ENCODE data around the gene NGDN.
A peak's percentile ranks its signal among the peaks of the same experiment; 100 is the strongest.

The NGDN gene

GRCh38 chr14:23478109-23478759, 8.7 kb downstream of the NGDN start:
- DNase-seq: peak in 1 of 2 experiments; percentile 62

GRCh38 chr14:23481362-23481970, 12.0 kb downstream of the NGDN start:
- DNase-seq: no peak

GRCh38 chr14:23481979-23482822, 12.7 kb downstream of the NGDN start:
- DNase-seq: peak in 1 of 2 experiments; percentile 22

DNA sequence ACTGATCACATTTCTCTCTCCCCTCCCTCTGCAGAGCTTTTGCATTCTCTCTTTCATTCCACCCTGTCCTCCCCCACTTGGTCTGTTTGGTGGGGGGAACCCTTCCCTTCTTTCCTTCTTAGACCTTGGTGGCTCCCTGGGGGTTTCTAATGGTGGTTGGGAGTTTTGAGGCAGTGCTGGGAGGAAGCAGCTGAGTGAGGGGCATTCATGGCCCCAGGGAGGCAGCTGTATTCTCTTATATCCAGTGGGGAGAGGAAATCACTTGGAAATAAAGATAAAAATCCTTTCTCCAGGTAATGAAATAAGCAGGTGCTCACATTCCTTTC, 13.3 kb downstream of the NGDN start:
- DNase-seq: no peak

GRCh38 chr14:23483236-23483854, 13.8 kb downstream of the NGDN start:
- peak; percentile 38 to 53 for DNase-seq

- no peak for DNase-seq
These were observed 15.8 kb downstream of the NGDN start for GRCh38 chr14:23485326-23485725.

DNA sequence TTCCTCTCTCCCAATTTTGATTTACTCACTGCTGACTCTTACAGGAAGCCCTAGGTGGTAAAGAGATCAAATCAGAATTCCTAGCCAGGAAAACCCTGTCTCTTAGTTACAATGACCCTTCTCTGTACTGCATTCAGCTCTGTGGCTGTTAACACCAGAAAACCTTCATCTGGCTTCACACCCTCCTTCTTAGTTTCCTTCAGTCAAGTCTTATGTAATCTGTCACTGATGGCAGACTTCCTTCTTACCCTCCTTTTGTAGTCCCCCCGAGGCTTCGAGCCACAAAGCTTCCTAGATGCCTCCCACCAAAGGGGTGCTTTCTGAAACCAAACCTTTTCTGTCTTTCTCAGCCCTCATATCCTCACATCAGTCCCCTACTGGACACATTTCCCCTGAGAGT, 16.5 kb downstream of the NGDN start:
- peak in 1 of 2 experiments; percentile 24 for DNase-seq

GRCh38 chr14:23487216-23487615, 17.7 kb downstream of the NGDN start:
- DNase-seq: peak; percentile 17 to 47

GRCh38 chr14:23492618-23493272, 23.2 kb downstream of the NGDN start:
- DNase-seq: no peak

- DNase-seq: peak in 1 of 2 experiments; percentile 30
These were observed 24.7 kb downstream of the NGDN start for GRCh38 chr14:23494223-23494622.

DNA sequence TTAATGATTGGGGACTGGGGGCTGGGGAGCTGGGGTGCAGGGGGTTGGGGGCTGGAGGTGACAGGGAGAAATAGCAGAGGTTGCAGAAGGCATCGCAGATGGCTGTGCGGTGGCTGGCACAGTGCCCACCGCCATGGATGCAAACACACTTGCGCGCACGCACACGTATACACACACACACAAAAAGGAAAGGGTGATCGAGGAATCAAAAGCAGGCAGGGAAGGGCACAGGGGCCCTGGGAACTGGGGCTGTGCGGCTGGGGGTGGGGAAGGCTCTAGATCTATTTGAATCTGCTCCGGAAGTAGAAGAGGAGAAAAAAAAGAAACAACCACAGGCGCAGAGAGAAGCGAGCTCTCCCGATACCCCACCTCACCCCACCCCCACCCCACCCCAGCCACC, 42.7 kb downstream of the NGDN start:
- DNase-seq: no peak

GRCh38 chr14:23513005-23513817, 43.7 kb downstream of the NGDN start:
- DNase-seq: peak; percentile 50 to 91

DNA sequence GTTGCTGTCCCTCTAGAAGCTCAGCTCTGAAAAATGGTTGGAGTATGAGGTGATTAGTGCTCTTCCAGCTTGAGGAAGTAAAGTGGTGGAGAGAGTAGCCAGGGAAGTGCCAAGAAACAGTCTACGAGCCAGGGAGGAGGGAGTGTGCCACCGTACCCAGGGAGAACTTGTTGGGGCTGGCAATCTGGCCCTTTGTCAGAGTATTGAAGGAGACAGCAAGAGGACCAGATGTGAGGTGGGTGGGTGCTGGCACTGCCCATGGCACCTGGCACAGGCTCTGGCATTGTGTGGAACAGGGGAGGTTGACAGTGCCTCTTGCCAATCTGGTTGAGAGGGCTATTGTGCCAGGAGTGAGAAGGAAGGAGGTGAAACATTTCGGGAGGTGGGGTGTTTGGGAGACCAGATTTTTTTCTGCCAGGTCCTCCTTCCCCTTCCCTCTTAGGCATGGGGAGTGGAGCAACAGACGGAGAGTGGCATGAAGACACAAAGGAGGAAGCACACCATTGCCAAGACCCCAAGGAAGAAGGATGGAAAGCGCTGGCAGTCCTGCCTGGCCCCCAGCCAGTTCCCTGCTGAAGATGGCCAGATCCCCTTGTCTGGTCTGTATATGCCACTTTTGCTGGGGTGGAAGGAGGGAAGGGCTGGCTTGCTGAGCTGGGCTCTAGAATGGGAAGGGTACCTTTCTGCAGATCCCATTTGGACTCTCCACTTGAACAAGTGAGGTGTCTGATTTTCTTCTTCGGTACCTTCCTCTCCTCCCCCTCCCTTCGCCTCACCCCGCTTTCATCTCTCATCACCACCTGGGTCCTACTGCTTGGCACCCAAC, 44.5 kb downstream of the NGDN start:
- peak in 1 of 2 experiments; percentile 76 for DNase-seq

DNA sequence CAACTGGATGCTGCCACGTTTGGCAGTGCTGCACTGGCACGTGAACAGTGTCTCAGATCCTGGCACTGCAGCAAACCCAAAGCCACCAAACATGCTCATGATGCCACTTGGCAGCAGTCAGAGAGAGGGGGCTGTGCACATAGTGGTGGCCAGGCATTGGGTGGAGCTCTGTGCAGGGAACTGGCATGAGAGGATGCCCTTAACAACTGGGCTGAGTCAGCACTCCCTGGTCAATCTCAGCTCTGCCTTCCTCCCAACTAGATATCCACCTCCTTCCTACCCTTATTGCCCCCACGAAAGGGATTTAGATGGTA, 45.1 kb downstream of the NGDN start:
- peak; percentile 89 for DNase-seq

GRCh38 chr14:23517650-23518326, 48.3 kb downstream of the NGDN start:
- peak in 1 of 2 experiments; percentile 27 for DNase-seq

GRCh38 chr14:23518709-23519108, 49.2 kb downstream of the NGDN start:
- DNase-seq: no peak

DNA sequence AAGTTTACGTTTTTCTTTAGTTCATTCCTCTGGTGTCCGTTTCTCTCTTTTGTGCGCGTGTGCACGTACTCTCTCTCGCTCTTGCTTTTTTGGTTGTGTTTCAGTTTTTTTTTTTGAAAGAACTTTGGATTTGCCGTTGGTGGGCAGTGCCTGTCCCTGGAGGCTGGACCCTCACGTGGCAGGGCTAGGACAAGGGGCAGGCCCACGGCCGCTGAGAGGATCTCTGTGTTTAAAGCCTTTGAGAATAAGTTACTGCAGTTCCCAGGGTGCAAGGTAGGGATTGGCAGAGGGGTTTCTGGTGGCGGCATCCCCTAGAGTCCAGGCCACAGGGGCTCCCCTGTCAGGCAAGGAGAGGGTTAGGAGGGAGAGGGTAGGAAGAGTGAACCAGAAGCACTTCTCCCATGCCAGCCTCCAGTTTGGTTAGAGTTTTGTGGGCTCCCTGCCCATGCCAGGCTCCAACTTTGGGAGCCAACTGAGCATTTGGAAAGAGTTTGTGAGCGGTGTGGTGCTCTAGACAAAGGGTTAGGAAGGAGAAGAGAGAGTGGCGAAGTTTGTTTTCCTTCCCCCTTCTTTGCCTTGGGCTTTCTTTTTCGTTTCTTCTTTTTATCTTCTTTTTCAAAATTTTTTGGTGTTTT, 51.5 kb downstream of the NGDN start:
- DNase-seq: no peak

- DNase-seq: no peak
These were observed 52.5 kb downstream of the NGDN start for GRCh38 chr14:23521785-23522640.

- DNase-seq: no peak
These were observed 53.2 kb downstream of the NGDN start for GRCh38 chr14:23522643-23523198.
